SU-DHL-6 (cell line): ENCODE results near the gene BTC.

Experiments
- H2AFZ ChIP-seq: fragments of 200-600 bp; sonication (generic); 2 replicates; pipeline ENCODE4 v1.6.1; 2014; ENCODE audit warnings: low read depth, mild to moderate bottlenecking, moderate library complexity, mixed read lengths, antibody characterized with exemption, low read length; ENCODE audit not compliant: severe bottlenecking
- H3F3A ChIP-seq: fragments of 200-600 bp; shearing (Covaris generic); 2 replicates; pipeline ENCODE4 v1.6.0; 2016; ENCODE audit warnings: antibody characterized with exemption, mild to moderate bottlenecking; ENCODE audit not compliant: insufficient read depth
- H3K27ac ChIP-seq: fragments of 200-600 bp; sonication (generic); 2 replicates; pipeline ENCODE4 v1.5.1; 2016; ENCODE audit warnings: low read depth, mild to moderate bottlenecking, low read length, moderate library complexity, mixed read lengths
- H3K27me3 ChIP-seq: fragments of 200-600 bp; sonication (generic), shearing (Covaris generic); 2 replicates; pipeline ENCODE4 v1.6.0; 2014; ENCODE audit warnings: mild to moderate bottlenecking, low read length
- H3K36me3 ChIP-seq: fragments of 200-600 bp; sonication (generic); 2 replicates; pipeline ENCODE4 v1.6.1; 2014; ENCODE audit warnings: mild to moderate bottlenecking, low read length, mixed read lengths
- H3K4me2 ChIP-seq: fragments of 300-600, 200-600 bp; shearing (Covaris generic), sonication (generic); 2 replicates; pipeline ENCODE4 v1.6.0; 2014; ENCODE audit warnings: low read length, low read depth, mild to moderate bottlenecking; ENCODE audit not compliant: poor library complexity, severe bottlenecking
- H3K4me3 ChIP-seq: fragments of 200-600 bp; sonication (generic); 2 replicates; pipeline ENCODE4 v1.5.1; 2014; ENCODE audit warnings: antibody characterized with exemption, low read length, mild to moderate bottlenecking, mixed read lengths; ENCODE audit not compliant: insufficient read depth, poor library complexity, severe bottlenecking
- H3K79me2 ChIP-seq: fragments of 200-600 bp; sonication (generic); 2 replicates; pipeline ENCODE4 v1.6.1; 2014; ENCODE audit warnings: mild to moderate bottlenecking, low read length, moderate library complexity; ENCODE audit not compliant: insufficient read depth
- H3K9ac ChIP-seq: fragments of 200-600 bp; sonication (generic); 2 replicates; pipeline ENCODE4 v1.7.0; 2014; ENCODE audit warnings: mild to moderate bottlenecking, low read length
- H3K9me2 ChIP-seq: fragments of 200-600 bp; sonication (generic); replicated peaks from 2 replicates; pipeline ENCODE4 v1.6.1; 2014; ENCODE audit warnings: low read length; ENCODE audit not compliant: insufficient read depth
- H3K9me3 ChIP-seq: fragments of 200-600 bp; sonication (generic); 2 replicates; pipeline ENCODE4 v1.6.1; 2014; ENCODE audit warnings: low read length, mixed read lengths; ENCODE audit not compliant: insufficient read depth
- H4K20me1 ChIP-seq: fragments of 200-600 bp; sonication (generic); 2 replicates; pipeline ENCODE4 v1.6.1; 2014; ENCODE audit warnings: low read depth, mild to moderate bottlenecking, antibody characterized with exemption, low read length, moderate library complexity, mixed read lengths
- CTCF ChIP-seq: fragments of 200-600 bp; sonication (generic); IDR thresholded peaks from one replicate; pipeline ENCODE4 v1.5.1; 2017; ENCODE audit warnings: antibody characterized with exemption, mild to moderate bottlenecking, low read length, moderate library complexity; ENCODE audit not compliant: insufficient read depth, poor library complexity, severe bottlenecking
- EZH2phosphoT487 ChIP-seq: fragments of 200-600 bp; sonication (generic), shearing (Covaris generic); conservative IDR thresholded peaks from 2 replicates; pipeline ENCODE4 v1.6.1; 2018; ENCODE audit warnings: mild to moderate bottlenecking, antibody characterized with exemption, low read length, moderate library complexity, mixed read lengths

The BTC gene

GRCh38 chr4:74830928-74831327 lies 36.6 kb upstream of the BTC start:
- TF ChIP-seq CTCF, result no peak
- no peak for TF ChIP-seq EZH2phosphoT487
- Histone ChIP-seq H2AFZ (no peak overlapping the region), H3F3A (no peaks in the 10 kb centered on the region), H3K9ac (no peak overlapping the region), H3K36me3 (no peaks in the 10 kb centered on the region), H3K79me2 (no peaks in the 10 kb centered on the region), H3K4me2 (no peak overlapping the region), H4K20me1 (no peaks in the 10 kb centered on the region), H3K9me3 (no peaks in the 10 kb centered on the region), H3K4me3 (no peak overlapping the region), H3K27me3 (no peaks in the 10 kb centered on the region), H3K27ac (no peak overlapping the region), H3K9me2 (no peaks in the 10 kb centered on the region)

- TF ChIP-seq CTCF, result no peak
- no peak for TF ChIP-seq EZH2phosphoT487
- H3K9ac ChIP-seq, result no peak overlapping the region
- H3K27me3 ChIP-seq, result no peaks in the 10 kb centered on the region
These were observed 28.9 kb upstream of the BTC start for GRCh38 chr4:74823194-74823593.

GRCh38 chr4:74822603-74823002 lies 28.3 kb upstream of the BTC start:
- Histone ChIP-seq H3K4me2 (no peak overlapping the region), H3K79me2 (no peaks in the 10 kb centered on the region), H4K20me1 (no peaks in the 10 kb centered on the region), H3K36me3 (no peaks in the 10 kb centered on the region), H3K9ac (no peak overlapping the region), H3K9me2 (no peaks in the 10 kb centered on the region), H2AFZ (no peak overlapping the region), H3K9me3 (no peaks in the 10 kb centered on the region), H3K27me3 (no peaks in the 10 kb centered on the region), H3F3A (no peaks in the 10 kb centered on the region), H3K4me3 (no peak overlapping the region), H3K27ac (no peak overlapping the region)
- TF ChIP-seq EZH2phosphoT487, result no peak
- no peak for TF ChIP-seq CTCF

More at GRCh38 chr4:74823194-74823593, 28.9 kb upstream of the BTC start:
- no peaks in the 10 kb centered on the region for H3K79me2 ChIP-seq
- no peaks in the 10 kb centered on the region for H3K36me3 ChIP-seq
- no peaks in the 10 kb centered on the region for H4K20me1 ChIP-seq
- no peak overlapping the region for H3K27ac ChIP-seq
- H3K9me2 ChIP-seq, result no peaks in the 10 kb centered on the region
- no peak overlapping the region for H3K4me2 ChIP-seq
- no peaks in the 10 kb centered on the region for H3F3A ChIP-seq
- no peaks in the 10 kb centered on the region for H3K9me3 ChIP-seq
- H3K4me3 ChIP-seq, result no peak overlapping the region
- no peak overlapping the region for H2AFZ ChIP-seq

GRCh38 chr4:74821541-74821940 lies 27.2 kb upstream of the BTC start:
- no peaks in the 10 kb centered on the region for H3K79me2 ChIP-seq
- no peak overlapping the region for H3K4me2 ChIP-seq
- TF ChIP-seq CTCF, result no peak
- H3K4me3 ChIP-seq, result no peak overlapping the region
- no peaks in the 10 kb centered on the region for H3F3A ChIP-seq
- H4K20me1 ChIP-seq, result no peaks in the 10 kb centered on the region
- H3K27me3 ChIP-seq, result no peaks in the 10 kb centered on the region
- no peaks in the 10 kb centered on the region for H3K9me3 ChIP-seq
- no peaks in the 10 kb centered on the region for H3K9me2 ChIP-seq
- H3K9ac ChIP-seq, result no peak overlapping the region
- H3K36me3 ChIP-seq, result no peaks in the 10 kb centered on the region
- no peak overlapping the region for H2AFZ ChIP-seq
- no peak overlapping the region for H3K27ac ChIP-seq
